HCT116 (cell line): ENCODE measurements around the gene SORCS2. TPM values are rescaled to one million over a fixed set of nuclear protein-coding genes. Genes with fewer than 3 reads are reported as not detected.

Experiments used
- ATAC-seq: fragments of 200-7000 bp; cut with Tn5 transposase; 2 replicates; pipeline ENCODE4 v1.9.1; 2020; ENCODE audit warnings: mild to moderate bottlenecking, moderate library complexity
- BruUV-seq: library from RNA; stranded (reverse); fragments of 400-500 nt; replicated peaks from 2 replicates; lab custom pipeline; 2021; lab: Mats Ljungman, UMichigan
- CTCF ChIA-PET: fragments of 300-600 bp; sonication (Branson Sonifier 250); formaldehyde crosslinking; loops from one replicate; lab custom pipeline; 2021; ENCODE audit warnings: antibody characterized with exemption; lab: Charles Lee
- POLR2A ChIA-PET: fragments of 300-600, 350-600 bp; sonication (Branson Sonifier 250); formaldehyde crosslinking; loops from one replicate; lab custom pipeline; 2021; ENCODE audit warnings: antibody characterized with exemption; lab: Charles Lee
- RAD21 ChIA-PET, 2 experiments: fragments of 300-600 bp; sonication (Branson Sonifier 250); formaldehyde crosslinking; loops; one replicate each; lab custom pipeline; 2023; ENCODE audit warnings: low total read pairs in 2 of 2; ENCODE audit not compliant: uncharacterized antibody in 2 of 2, unreplicated experiment in 2 of 2, low non-redundant PET in 1 of 2; lab: Charles Lee
- DNase-seq: peaks from one replicate; pipeline ENCODE4 v3.0.0-alpha.2; 2010; ENCODE audit warnings: low read depth, low spot score
- H2AFZ ChIP-seq: fragments of 200-600 bp; shearing (Covaris generic), sonication (generic); 2 replicates; pipeline ENCODE4 v1.6.1; 2017; ENCODE audit warnings: low read depth, mixed run types, mixed read lengths, antibody characterized with exemption, low read length; ENCODE audit not compliant: poor library complexity, severe bottlenecking
- H3K27ac ChIP-seq: 2 replicates; pipeline ENCODE4 v1.5.1; 2012; ENCODE audit warnings: low read depth, low read length
- H3K27me3 ChIP-seq: fragments of 200-600 bp; sonication (generic); 2 replicates; pipeline ENCODE4 v1.6.1; 2016; ENCODE audit warnings: mixed run types, low read length, mixed read lengths; ENCODE audit not compliant: insufficient read depth
- H3K36me3 ChIP-seq, 2 experiments: fragments of 200-500 bp in 1 of 2; fragments of 200-600 bp in 1 of 2; sonication (Bioruptor generic) in 1 of 2; sonication (generic) in 1 of 2; 2 replicates each; pipeline versions ENCODE4 v1.5.1 to v1.6.1; 2014 to 2016; ENCODE audit warnings: low read length in 2 of 2, inconsistent platforms in 1 of 2, mixed read lengths in 1 of 2, mixed run types in 1 of 2; ENCODE audit not compliant: insufficient read depth in 2 of 2, control insufficient read depth in 1 of 2
- H3K4me1 ChIP-seq, 2 experiments: fragments of 200-600 bp in 1 of 2; sonication (generic) in 1 of 2; 2 replicates each; pipeline versions ENCODE4 v1.5.1 to v1.6.1; 2012 to 2017; ENCODE audit warnings: low read length in 2 of 2, inconsistent platforms in 1 of 2, mild to moderate bottlenecking in 1 of 2, mixed read lengths in 1 of 2, mixed run types in 1 of 2, moderate library complexity in 1 of 2; ENCODE audit not compliant: insufficient read depth in 2 of 2, control insufficient read depth in 1 of 2
- H3K4me2 ChIP-seq: fragments of 200-600 bp; sonication (generic); 2 replicates; pipeline ENCODE4 v1.6.1; 2017; ENCODE audit warnings: mixed run types, low read length, mixed read lengths
- H3K4me3 ChIP-seq, 2 experiments: fragments of 200-600 bp in 1 of 2; sonication (generic) in 1 of 2; replicated peaks in 1 of 2; 2 replicates each; pipeline ENCODE4 v1.5.1; 2011 to 2016; ENCODE audit warnings: low read length in 2 of 2, control low read depth in 1 of 2, low read depth in 1 of 2, mild to moderate bottlenecking in 1 of 2, mixed read lengths in 1 of 2, mixed run types in 1 of 2
- H3K79me2 ChIP-seq: fragments of 200-600 bp; sonication (generic); 2 replicates; pipeline ENCODE4 v1.6.1; 2017; ENCODE audit warnings: mild to moderate bottlenecking, mixed run types, low read length, moderate library complexity, mixed read lengths; ENCODE audit not compliant: insufficient read depth
- H3K9ac ChIP-seq: fragments of 200-600 bp; sonication (generic); 2 replicates; pipeline ENCODE4 v1.6.1; 2016; ENCODE audit warnings: low read length, mixed read lengths
- H3K9me2 ChIP-seq: fragments of 200-600 bp; sonication (generic), shearing (Covaris generic); 2 replicates; pipeline ENCODE4 v1.6.1; 2017; ENCODE audit warnings: mixed run types, mild to moderate bottlenecking, moderate library complexity; ENCODE audit not compliant: insufficient read depth
- H3K9me3 ChIP-seq, 2 experiments: fragments of 200-500 bp in 1 of 2; fragments of 200-600 bp in 1 of 2; sonication (Bioruptor generic) in 1 of 2; sonication (generic) in 1 of 2; 2 replicates each; pipeline ENCODE4 v1.6.1; 2014 to 2017; ENCODE audit warnings: low read length in 2 of 2, mixed read lengths in 2 of 2, inconsistent platforms in 1 of 2, low read depth in 1 of 2, mild to moderate bottlenecking in 1 of 2, mixed run types in 1 of 2, moderate library complexity in 1 of 2; ENCODE audit not compliant: control insufficient read depth in 1 of 2, insufficient read depth in 1 of 2
- H4K20me1 ChIP-seq: fragments of 200-600 bp; sonication (generic), shearing (Covaris generic); 2 replicates; pipeline ENCODE4 v1.6.1; 2017; ENCODE audit warnings: mixed run types, mild to moderate bottlenecking, moderate library complexity; ENCODE audit not compliant: insufficient read depth
- CTCF ChIP-seq, 3 experiments: fragments of 200-600 bp in 1 of 3; sonication (generic) in 1 of 3; IDR thresholded peaks in 2 of 3; conservative IDR thresholded peaks in 1 of 3; 2 replicates each; pipeline ENCODE4 v1.5.1; 2012 to 2017; ENCODE audit warnings: low read depth in 2 of 3, low read length in 2 of 3, antibody characterized with exemption in 1 of 3, borderline replicate concordance in 1 of 3, control low read depth in 1 of 3, mild to moderate bottlenecking in 1 of 3, mixed read lengths in 1 of 3, mixed run types in 1 of 3, moderate library complexity in 1 of 3; ENCODE audit not compliant: insufficient read depth in 1 of 3
- EGR1 ChIP-seq: IDR thresholded peaks from 2 replicates; pipeline ENCODE4 v1.6.1; 2012; ENCODE audit warnings: low read depth
- JUND ChIP-seq: IDR thresholded peaks from 2 replicates; pipeline ENCODE4 v1.6.1; 2012
- MAX ChIP-seq: IDR thresholded peaks from 2 replicates; pipeline ENCODE4 v1.6.1; 2012
- POLR2A ChIP-seq: IDR thresholded peaks from 2 replicates; pipeline ENCODE4 v1.7.0; 2011; ENCODE audit warnings: borderline replicate concordance; ENCODE audit not compliant: insufficient read depth, insufficient read length; ENCODE audit errors: extremely low read depth
- REST ChIP-seq: IDR thresholded peaks from 2 replicates; pipeline ENCODE4 v1.6.1; 2012; ENCODE audit warnings: low read depth
- SRF ChIP-seq: IDR thresholded peaks from 2 replicates; pipeline ENCODE4 v1.6.1; 2012; ENCODE audit warnings: low read depth
- TCF7L2 ChIP-seq: IDR thresholded peaks from 2 replicates; pipeline ENCODE4 v1.7.0; 2011; ENCODE audit warnings: borderline replicate concordance, inconsistent platforms; ENCODE audit not compliant: insufficient read depth, insufficient read length; ENCODE audit errors: extremely low read depth
- YY1 ChIP-seq: IDR thresholded peaks from 2 replicates; pipeline ENCODE4 v1.6.1; 2011; ENCODE audit warnings: low read length, low read depth, moderate library complexity, mild to moderate bottlenecking; ENCODE audit not compliant: insufficient replicate concordance; ENCODE audit errors: extremely low read depth
- ZBTB33 ChIP-seq: IDR thresholded peaks from 2 replicates; pipeline ENCODE4 v1.6.1; 2011; ENCODE audit warnings: mild to moderate bottlenecking, low read length, moderate library complexity; ENCODE audit not compliant: insufficient replicate concordance; ENCODE audit errors: extremely low read depth
- ZFX ChIP-seq: fragments of 450-650 bp; IDR thresholded peaks from 2 replicates; pipeline ENCODE4 v1.6.1; 2017
- intact Hi-C: fragments of 100-400 bp; cut with micrococcal nuclease; formaldehyde crosslinking; loops from 2 replicates; pipeline ENCODE4 v1.10.0; 2022
- total RNA-seq: library from RNA; stranded (reverse); gene quantifications from one replicate; pipeline ENCODE4 v1.2.1, GENCODE V29; 2021; ENCODE audit not compliant: unreplicated experiment

SORCS2 gene
- total RNA-seq, 1 experiment from 2014 or later: 0.37 TPM

- ChIA-PET POLR2A (no interaction called here), CTCF (no interaction called here), RAD21 (no interaction called here)
- BruUV-seq: no TSS peak
- Histone ChIP-seq H3K4me1 (no peaks in the 10 kb centered on the region), H3K4me3 (no peak overlapping the region), H3K27me3 (peaks cover 18% of the 10 kb centered on the region), H3K27ac (no peak overlapping the region), H3K9me2 (no peaks in the 10 kb centered on the region), H4K20me1 (no peaks in the 10 kb centered on the region), H2AFZ (no peak overlapping the region), H3K9ac (no peak overlapping the region), H3K36me3 (no peaks in the 10 kb centered on the region), H3K9me3 (no peaks in the 10 kb centered on the region), H3K4me2 (no peak overlapping the region), H3K79me2 (no peaks in the 10 kb centered on the region)
- intact Hi-C loops: no loop called here
- no peak for DNase-seq
- no peak for ATAC-seq
- TF ChIP-seq JUND: no peak
- TF ChIP-seq EGR1: no peak
- TF ChIP-seq ZBTB33: no peak
- TF ChIP-seq SRF: no peak
- no peak for TF ChIP-seq ZFX
- no peak for TF ChIP-seq YY1
Measured at GRCh38 chr4:7618361-7618760, 426.0 kb downstream of the SORCS2 start.

GRCh38 chr4:7620086-7620813, 427.9 kb downstream of the SORCS2 start:
- intact Hi-C loops: no loop called here
- Histone ChIP-seq H3K4me1 (no peaks in the 10 kb centered on the region), H3K27me3 (peaks cover 23% of the 10 kb centered on the region), H3K9me2 (no peaks in the 10 kb centered on the region), H3K4me3 (no peak overlapping the region), H2AFZ (no peak overlapping the region), H3K79me2 (no peaks in the 10 kb centered on the region), H3K9ac (no peak overlapping the region), H3K9me3 (no peaks in the 10 kb centered on the region), H3K4me2 (no peak overlapping the region), H3K36me3 (no peaks in the 10 kb centered on the region), H3K27ac (no peak overlapping the region), H4K20me1 (no peaks in the 10 kb centered on the region)
- ChIA-PET POLR2A (no interaction called here), CTCF (no interaction called here), RAD21 (no interaction called here)
- DNase-seq (no peak), ATAC-seq (no peak)
- BruUV-seq: no TSS peak
- no peak for TF ChIP-seq REST
- TF ChIP-seq POLR2A: no peak
- TF ChIP-seq MAX: no peak
- no peak for TF ChIP-seq ZFX
- no peak for TF ChIP-seq YY1
- no peak for TF ChIP-seq CTCF (IDR thresholded peaks at IDR 0.05 in 2 of 3, conservative IDR thresholded peaks at IDR 0.05 in 1 of 3; ENCODE audit: borderline replicate concordance in 1 of 3, insufficient read depth in 1 of 3, low read depth in 2 of 3, low read length in 2 of 3)
- TF ChIP-seq TCF7L2: no peak
